HG02938 (cell line): Measurements from ENCODE around the gene ZNF146.
"Not testable (repeated sequence)": the region's sequence is repeated elsewhere in the genome, so short reads cannot be mapped to it uniquely, and the experiment has no call there.

Experiments used
- ATAC-seq: cut with Tn5 transposase; IDR thresholded peaks from one replicate; pipeline ENCODE4 v1.9.1; 2021; ENCODE audit warnings: mild to moderate bottlenecking, moderate library complexity; ENCODE audit not compliant: unreplicated experiment

The ZNF146 gene

DNA sequence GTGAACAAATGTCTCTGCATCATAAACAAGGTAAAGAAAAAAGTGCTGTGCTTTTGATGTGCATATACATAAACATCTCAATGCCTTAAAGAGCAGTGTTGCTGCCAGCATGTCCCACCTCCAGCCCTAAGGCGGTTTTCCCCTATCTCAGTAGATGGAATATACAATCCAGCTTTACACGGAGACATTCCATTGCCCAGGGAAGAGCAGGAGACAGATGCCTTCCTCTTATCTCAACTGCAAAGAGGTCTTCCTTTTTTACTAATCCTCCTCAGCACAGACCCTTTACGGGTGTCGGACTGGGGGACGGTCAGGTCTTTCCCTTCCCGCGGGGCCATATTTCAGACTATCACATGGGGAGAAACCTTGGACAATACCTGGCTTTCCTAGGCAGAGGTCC lies 18.7 kb downstream of the ZNF146 start:
- ATAC-seq, result not testable (repeated sequence)

- ATAC-seq, result no peak
Measured at GRCh38 chr19:36236304-36236945, 21.5 kb downstream of the ZNF146 start.

DNA sequence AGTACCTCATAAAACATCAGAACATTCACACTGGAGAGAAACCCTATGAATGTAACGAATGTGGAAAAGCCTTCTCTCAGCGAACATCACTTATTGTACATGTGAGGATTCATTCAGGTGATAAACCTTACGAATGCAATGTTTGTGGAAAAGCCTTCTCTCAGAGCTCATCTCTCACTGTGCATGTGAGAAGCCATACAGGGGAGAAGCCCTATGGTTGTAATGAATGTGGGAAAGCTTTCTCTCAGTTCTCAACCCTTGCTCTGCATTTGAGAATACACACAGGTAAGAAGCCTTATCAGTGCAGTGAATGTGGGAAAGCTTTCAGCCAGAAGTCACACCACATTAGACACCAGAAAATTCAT lies 22.0 kb downstream of the ZNF146 start:
- ATAC-seq, result no peak

- no peak for ATAC-seq
Measured at GRCh38 chr19:36244066-36244465, 29.2 kb downstream of the ZNF146 start.

- no peak for ATAC-seq
Measured at GRCh38 chr19:36245210-36246005, 30.5 kb downstream of the ZNF146 start.

GRCh38 chr19:36246006-36246481 lies 31.1 kb downstream of the ZNF146 start:
- no peak for ATAC-seq

DNA sequence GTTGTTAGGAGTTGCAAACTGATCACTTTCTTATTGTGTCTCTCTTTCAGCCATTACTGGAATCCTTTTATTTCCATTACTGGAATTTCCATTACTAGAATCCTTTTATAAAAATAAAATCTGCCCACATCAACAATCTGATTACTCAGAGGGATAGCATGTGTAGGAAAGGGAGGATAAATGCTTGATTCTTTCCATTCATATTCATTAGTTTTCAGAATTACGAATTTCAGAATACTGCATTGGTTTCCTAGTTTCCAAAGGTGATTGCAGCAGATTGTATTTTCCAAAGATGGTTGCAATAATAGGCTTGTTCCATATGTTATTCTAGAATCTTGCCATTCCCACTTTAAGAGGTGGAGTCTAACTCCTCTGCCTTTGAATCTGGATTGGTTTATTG lies 37.1 kb downstream of the ZNF146 start:
- no peak for ATAC-seq

- ATAC-seq, result no peak
Measured at GRCh38 chr19:36254848-36255247, 39.9 kb downstream of the ZNF146 start.

- no peak for ATAC-seq
Measured at GRCh38 chr19:36255316-36255715, 40.4 kb downstream of the ZNF146 start.

GRCh38 chr19:36256064-36256463 lies 41.2 kb downstream of the ZNF146 start:
- no peak for ATAC-seq

DNA sequence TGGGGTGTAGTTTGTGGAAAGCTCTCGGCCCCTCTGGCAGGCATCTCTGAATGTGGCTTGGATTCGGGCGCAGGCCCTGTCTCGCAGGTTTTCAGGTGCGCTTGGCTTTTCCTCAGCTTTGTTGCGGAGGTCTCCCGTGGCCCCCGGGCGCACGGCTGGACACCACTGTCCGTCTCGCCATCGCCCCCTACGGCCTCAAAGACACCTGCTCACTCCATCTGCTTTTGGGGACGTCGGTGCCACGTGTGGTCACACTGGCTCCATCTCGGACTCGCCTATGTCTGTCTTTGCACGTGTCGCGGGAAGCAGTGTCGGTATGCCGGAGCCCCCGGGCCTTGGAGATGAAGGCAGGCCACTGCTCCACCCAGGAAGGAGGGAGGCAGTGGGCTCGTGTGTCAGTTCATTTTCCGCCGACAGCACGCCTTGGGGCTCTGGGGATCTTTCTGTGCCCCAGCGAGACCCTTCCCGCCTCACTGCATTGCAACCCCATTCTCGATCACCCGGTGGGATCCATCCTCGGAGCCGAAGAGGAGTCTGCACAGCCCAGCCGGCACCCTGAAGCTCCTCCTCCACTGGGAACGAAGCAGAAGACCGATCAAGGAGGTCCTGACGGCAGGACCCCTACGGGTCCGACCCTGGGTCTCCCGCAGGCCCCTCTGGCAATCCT lies 42.1 kb downstream of the ZNF146 start:
- no peak for ATAC-seq

DNA sequence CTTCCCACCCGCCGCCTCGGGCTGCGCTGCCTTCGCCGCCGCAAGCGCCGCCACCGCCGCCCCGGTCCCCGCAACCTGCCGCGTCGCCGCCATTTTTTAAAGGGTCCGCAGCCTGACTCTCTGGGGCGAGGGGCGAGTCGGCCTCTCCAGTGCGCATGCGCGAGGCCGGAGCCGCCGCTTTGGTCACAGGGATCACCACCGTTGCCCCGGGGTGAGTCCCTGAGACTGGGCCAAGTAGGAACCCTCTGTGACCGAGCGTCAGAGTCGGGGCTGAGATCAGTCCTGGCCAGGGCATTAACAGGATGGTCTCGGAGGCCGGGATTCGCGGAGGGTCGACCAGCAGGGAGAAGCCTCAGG lies 42.6 kb downstream of the ZNF146 start:
- no peak for ATAC-seq

- no peak for ATAC-seq
Measured at GRCh38 chr19:36258028-36258875, 43.3 kb downstream of the ZNF146 start.

DNA sequence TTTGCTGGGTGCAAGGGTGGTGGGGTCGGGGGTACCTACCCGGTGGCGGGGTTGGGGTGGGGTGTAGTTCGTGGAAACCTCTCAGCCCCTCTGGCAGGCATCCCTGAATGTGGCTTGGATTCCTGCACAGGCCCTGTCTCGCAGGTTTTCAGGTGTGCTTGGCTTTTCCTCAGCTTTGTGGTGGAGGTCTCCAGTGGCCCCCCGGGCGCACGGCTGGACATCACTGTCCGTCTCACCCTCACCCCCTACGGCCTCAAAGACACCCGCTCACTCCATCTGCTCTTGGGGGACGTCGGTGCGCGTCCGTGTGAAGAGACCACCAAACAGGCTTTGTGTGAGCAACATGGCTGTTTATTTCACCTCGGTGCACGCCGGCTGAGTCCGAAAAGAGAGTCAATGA lies 44.3 kb downstream of the ZNF146 start:
- ATAC-seq, result no peak

GRCh38 chr19:36265064-36265463 lies 50.2 kb downstream of the ZNF146 start:
- no peak for ATAC-seq

GRCh38 chr19:36265856-36266374 lies 51.0 kb downstream of the ZNF146 start:
- no peak for ATAC-seq

GRCh38 chr19:36266375-36266961 lies 51.6 kb downstream of the ZNF146 start:
- no peak for ATAC-seq

DNA sequence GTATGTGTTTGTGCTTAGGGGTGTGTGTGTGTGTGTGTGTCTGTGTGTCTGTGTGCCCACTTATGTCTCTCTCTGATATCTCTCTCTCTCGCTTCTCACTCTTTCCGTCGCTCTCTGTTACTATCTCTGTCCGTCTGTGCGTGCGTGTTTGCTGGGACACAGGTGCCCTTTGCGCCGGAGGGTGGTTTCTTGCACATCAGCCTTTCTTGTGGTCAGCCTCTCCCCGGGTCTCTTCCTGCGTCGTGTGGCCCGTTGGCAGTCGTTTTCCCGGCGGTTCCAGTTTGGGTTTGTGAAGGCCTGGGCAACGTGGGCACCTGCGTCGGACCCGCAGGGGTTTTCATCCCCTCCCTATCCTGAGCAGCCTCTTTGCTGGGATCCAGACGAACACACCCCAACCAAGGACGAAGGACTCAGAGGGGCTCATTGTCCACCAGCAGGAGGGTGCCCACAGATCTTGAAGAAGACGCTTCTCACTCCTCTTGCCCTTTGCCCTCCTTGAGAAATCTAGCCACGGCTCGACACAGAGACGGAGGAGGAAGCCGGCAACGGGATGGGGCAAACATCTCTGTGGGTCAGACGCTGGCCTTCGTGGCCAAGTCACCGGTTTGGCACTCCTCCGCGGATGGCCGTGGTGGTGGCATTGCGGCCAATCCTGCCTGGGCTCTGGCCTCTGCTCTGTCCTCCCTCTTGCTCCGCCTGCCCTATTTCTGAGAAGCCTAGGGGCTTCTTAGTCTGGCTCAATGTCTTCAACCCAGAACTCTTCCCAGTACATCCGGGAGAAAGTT lies 52.3 kb downstream of the ZNF146 start:
- no peak for ATAC-seq

DNA sequence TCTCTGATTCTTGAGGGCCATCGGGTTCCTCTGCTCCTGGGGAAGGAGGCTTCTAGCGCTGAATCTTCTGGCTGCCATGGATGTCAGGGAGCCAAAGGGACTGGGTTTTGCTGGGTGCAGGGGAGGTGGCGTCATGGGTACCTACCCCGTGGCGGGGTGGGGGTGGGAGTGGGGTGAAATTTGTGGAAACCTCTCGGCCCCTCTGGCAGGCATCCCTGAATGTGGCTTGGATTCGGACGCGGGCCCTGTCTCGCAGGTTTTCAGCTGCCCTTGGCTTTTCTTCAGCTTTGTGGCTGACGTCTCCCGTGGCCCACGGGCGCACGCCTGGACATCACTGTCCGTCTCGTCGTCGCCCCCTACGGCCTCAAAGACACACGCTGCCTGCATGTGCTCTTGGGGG lies 53.2 kb downstream of the ZNF146 start:
- ATAC-seq, result not testable (repeated sequence)

GRCh38 chr19:36268591-36268990 lies 53.7 kb downstream of the ZNF146 start:
- not testable (repeated sequence) for ATAC-seq
